Prostate gland (tissue), 2 donors: Measurements from ENCODE around the gene DIS3L2. TPM values are rescaled to one million over a fixed set of nuclear protein-coding genes. Genes with fewer than 3 reads are reported as not detected.
"Not testable (repeated sequence)": the region's sequence is repeated elsewhere in the genome, so short reads cannot be mapped to it uniquely, and the experiment has no call there.

Experiments
- DNase-seq: peaks from one replicate; pipeline ENCODE4 v3.0.0-alpha.2; 2019; ENCODE audit warnings: low spot score
- H3K27ac ChIP-seq, 2 donors: fragments of 200-600 bp; sonication (generic); 2 replicates each; pipeline ENCODE4 v1.5.1; 2017 to 2019
- H3K27me3 ChIP-seq: fragments of 200-600 bp; sonication (generic); replicated peaks from 2 replicates; pipeline ENCODE4 v1.5.1; 2019; ENCODE audit not compliant: insufficient read depth
- H3K36me3 ChIP-seq, 2 donors: fragments of 200-600 bp; sonication (generic); 1 replicate in 1 of 2; 2 replicates in 1 of 2; pipeline versions ENCODE4 v1.5.1 to v1.8.1; 2017 to 2019
- H3K4me1 ChIP-seq: fragments of 200-600 bp; sonication (generic); replicated peaks from 2 replicates; pipeline ENCODE4 v1.5.1; 2019
- H3K4me3 ChIP-seq, 2 donors: fragments of 200-600 bp; sonication (generic); 2 replicates each; pipeline ENCODE4 v1.5.1; 2017 to 2019
- H3K9me3 ChIP-seq: fragments of 200-600 bp; sonication (generic); 2 replicates; pipeline ENCODE4 v1.5.1; 2017
- CTCF ChIP-seq, 4 experiments: fragments of 200-600 bp in 2 of 4; fragments of 450-650 bp in 2 of 4; sonication (generic) in 2 of 4; IDR thresholded peaks; 1 replicate in 3 of 4; 2 replicates in 1 of 4; pipeline ENCODE4 v1.5.1; 2016 to 2019; ENCODE audit warnings: antibody characterized with exemption in 4 of 4, mild to moderate bottlenecking in 2 of 4, moderate library complexity in 2 of 4
- POLR2A ChIP-seq: fragments of 450-650 bp; IDR thresholded peaks from one replicate; pipeline ENCODE4 v1.6.1; 2016; ENCODE audit warnings: antibody characterized with exemption, mild to moderate bottlenecking
- POLR2AphosphoS5 ChIP-seq: sonication (generic); formaldehyde crosslinking; IDR thresholded peaks from one replicate; pipeline ENCODE4 v1.6.1; 2017; ENCODE audit warnings: antibody characterized with exemption
- WGBS: methylation state at CpG from one replicate; pipeline ENCODE4 v1.1.5; 2018; 5-methylcytosine and 5-hydroxymethylcytosine counted together
- intact Hi-C: fragments of 100-400 bp; cut with DNase I; formaldehyde crosslinking; loops from one replicate; pipeline ENCODE4 v1.14.2; 2022
- total RNA-seq, 2 donors: library from RNA; depleted of rRNA; stranded (reverse); fragments of >200 nt; gene quantifications; one replicate each; pipeline ENCODE4 v1.1.0, GENCODE V29; 2016

The DIS3L2 gene
- total RNA-seq, 2 donors from 2014 or later = 30.1 to 71.3 TPM

DNA sequence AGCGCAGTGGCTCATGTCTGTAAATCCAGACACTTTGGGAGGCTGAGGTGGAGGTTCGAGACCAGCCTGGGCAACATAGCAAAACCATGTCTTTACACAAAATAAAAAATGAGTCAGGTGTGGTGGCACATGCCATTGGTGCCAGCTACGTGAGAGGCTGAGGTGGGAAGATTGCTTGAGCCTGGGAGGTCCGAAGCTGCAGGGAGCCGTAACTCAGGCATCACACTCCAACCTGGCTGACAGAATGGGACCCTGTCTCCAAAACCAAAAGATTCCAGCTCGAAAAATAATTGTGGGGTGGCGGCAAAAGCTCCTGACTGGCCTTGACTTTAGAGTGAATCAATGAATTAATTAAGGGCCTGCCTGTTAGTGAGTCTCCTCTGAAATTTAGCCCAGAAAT is 415.8 kb downstream of the DIS3L2 start:
- 89% methylated on average over 7 of the region's 7 CpGs for WGBS
- Histone ChIP-seq H3K4me1 (no peaks in the 10 kb centered on the region), H3K9me3 (no peaks in the 10 kb centered on the region), H3K27ac (no peak overlapping the region), H3K4me3 (no peak overlapping the region), H3K27me3 (peaks cover 4% of the 10 kb centered on the region), H3K36me3 (no peaks in the 10 kb centered on the region)
- intact Hi-C loops = no loop called here
- no peak for DNase-seq
- no peak for TF ChIP-seq POLR2AphosphoS5

- no peaks in the 10 kb centered on the region for H3K36me3 ChIP-seq
- H3K4me3 ChIP-seq = no peak overlapping the region
- intact Hi-C loops = no loop called here
- H3K9me3 ChIP-seq = no peaks in the 10 kb centered on the region
- WGBS = 80% methylated on average over 16 of the region's 17 CpGs
- H3K27ac ChIP-seq = no peak overlapping the region
- H3K4me1 ChIP-seq = no peaks in the 10 kb centered on the region
- DNase-seq = no peak
- TF ChIP-seq POLR2AphosphoS5 (no peak), POLR2A (no peak), CTCF (IDR thresholded peaks at IDR 0.05) (no peak)
- H3K27me3 ChIP-seq = peaks cover 9% of the 10 kb centered on the region
These were observed 416.6 kb downstream of the DIS3L2 start for GRCh38 chr2:232377841-232378734.

- H3K27ac ChIP-seq, H3K9me3 ChIP-seq, DNase-seq, intact Hi-C loops, H3K36me3 ChIP-seq, H3K4me3 ChIP-seq, H3K4me1 ChIP-seq: not testable (repeated sequence)
- peaks cover 10% of the 10 kb centered on the region for H3K27me3 ChIP-seq
- 87% methylated on average over 12 of the region's 12 CpGs for WGBS
These were observed 417.2 kb downstream of the DIS3L2 start, which contains the start of gene ALPP for GRCh38 chr2:232378735-232379151. Gene ALPP (plus strand): TSS chr2:232378751. CDS start chr2:232378803, 52 bp downstream.

- H3K4me3 ChIP-seq, H3K27ac ChIP-seq, DNase-seq, H3K9me3 ChIP-seq, H3K4me1 ChIP-seq, H3K36me3 ChIP-seq, intact Hi-C loops: not testable (repeated sequence)
- H3K27me3 ChIP-seq = peaks cover 10% of the 10 kb centered on the region
- 87% methylated on average over 31 of the region's 41 CpGs for WGBS
These were observed 418.4 kb downstream of the DIS3L2 start for GRCh38 chr2:232379610-232380590.

DNA sequence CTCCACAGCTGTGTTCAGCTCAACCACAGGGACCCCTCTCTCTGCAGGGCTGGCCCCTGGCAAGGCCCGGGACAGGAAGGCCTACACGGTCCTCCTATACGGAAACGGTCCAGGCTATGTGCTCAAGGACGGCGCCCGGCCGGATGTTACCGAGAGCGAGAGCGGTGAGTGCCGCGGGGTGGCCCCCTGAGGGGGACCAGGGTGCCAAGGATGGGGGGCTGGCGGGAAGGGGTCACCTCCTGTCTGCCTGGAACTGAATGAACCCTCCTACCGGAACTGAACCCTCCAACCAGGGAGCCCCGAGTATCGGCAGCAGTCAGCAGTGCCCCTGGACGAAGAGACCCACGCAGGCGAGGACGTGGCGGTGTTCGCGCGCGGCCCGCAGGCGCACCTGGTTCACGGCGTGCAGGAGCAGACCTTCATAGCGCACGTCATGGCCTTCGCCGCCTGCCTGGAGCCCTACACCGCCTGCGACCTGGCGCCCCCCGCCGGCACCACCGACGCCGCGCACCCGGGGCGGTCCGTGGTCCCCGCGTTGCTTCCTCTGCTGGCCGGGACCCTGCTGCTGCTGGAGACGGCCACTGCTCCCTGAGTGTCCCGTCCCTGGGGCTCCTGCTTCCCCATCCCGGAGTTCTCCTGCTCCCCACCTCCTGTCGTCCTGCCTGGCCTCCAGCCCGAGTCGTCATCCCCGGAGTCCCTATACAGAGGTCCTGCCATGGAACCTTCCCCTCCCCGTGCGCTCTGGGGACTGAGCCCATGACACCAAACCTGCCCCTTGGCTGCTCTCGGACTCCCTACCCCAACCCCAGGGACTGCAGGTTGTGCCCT is 419.9 kb downstream of the DIS3L2 start:
- H3K36me3 ChIP-seq, H3K4me1 ChIP-seq, H3K27ac ChIP-seq, H3K9me3 ChIP-seq, DNase-seq, intact Hi-C loops, H3K4me3 ChIP-seq: not testable (repeated sequence)
- peaks cover 10% of the 10 kb centered on the region for H3K27me3 ChIP-seq
- WGBS = 43% methylated on average over 48 of the region's 59 CpGs

DNA sequence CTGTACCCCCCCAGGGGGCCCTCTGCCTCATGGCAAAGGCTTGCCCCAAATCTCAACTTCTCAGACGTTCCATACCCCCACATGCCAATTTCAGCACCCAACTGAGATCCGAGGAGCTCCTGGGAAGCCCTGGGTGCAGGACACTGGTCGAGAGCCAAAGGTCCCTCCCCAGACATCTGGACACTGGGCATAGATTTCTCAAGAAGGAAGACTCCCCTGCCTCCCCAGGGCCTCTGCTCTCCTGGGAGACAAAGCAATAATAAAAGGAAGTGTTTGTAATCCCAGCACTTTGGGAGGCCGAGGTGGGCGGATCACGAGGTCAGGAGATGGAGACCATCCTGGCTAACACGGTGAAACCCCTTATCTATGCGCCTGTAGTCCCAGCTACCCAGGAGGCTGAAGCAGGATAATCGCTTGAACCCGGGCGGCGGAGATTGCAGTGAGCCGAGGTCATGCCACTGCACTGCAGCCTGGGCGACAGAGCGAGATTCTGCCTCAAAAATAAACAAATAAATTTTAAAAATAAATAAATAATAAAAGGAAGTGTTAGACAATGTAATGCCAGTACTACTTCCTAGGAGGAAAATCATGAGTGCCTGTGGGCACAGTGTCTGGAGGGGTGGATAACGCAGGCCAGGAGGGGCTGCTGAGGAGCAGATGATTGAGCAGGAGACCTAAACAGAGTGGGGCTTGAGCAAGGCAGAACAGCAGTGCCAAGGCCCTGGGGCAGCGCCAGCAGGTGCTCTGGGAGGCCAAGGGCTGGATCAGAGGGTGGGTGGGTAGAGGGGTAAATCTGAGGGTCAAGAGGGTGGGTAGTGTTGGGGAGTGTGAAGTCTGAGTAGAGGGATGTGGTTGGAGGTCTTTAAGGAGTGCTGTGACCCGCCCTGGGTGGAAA is 421.1 kb downstream of the DIS3L2 start:
- intact Hi-C loops = no loop called here
- H3K4me3 ChIP-seq = no peak overlapping the region
- no peak for DNase-seq
- no peaks in the 10 kb centered on the region for H3K4me1 ChIP-seq
- no peaks in the 10 kb centered on the region for H3K36me3 ChIP-seq
- H3K27me3 ChIP-seq = peaks cover 20% of the 10 kb centered on the region
- TF ChIP-seq POLR2A (no peak), POLR2AphosphoS5 (no peak), CTCF (IDR thresholded peaks at IDR 0.05) (no peak)
- H3K27ac ChIP-seq = no peak overlapping the region
- H3K9me3 ChIP-seq = no peaks in the 10 kb centered on the region
- 68% methylated on average over 18 of the region's 18 CpGs for WGBS
